Measurements from ENCODE around the gene ARAP1.

The ARAP1 gene

GRCh38 chr11:72652873-72653630, 99.2 kb downstream of the ARAP1 start:
- DNase-seq: no peak

GRCh38 chr11:72652133-72652532, 100.1 kb downstream of the ARAP1 start:
- no peak for DNase-seq

- no peak for DNase-seq
Measured at GRCh38 chr11:72649215-72649976, 102.8 kb downstream of the ARAP1 start.

GRCh38 chr11:72648384-72649136, 103.6 kb downstream of the ARAP1 start:
- no peak for DNase-seq

GRCh38 chr11:72647882-72648281, 104.3 kb downstream of the ARAP1 start:
- no peak for DNase-seq

- no peak for DNase-seq
Measured at GRCh38 chr11:72646472-72646871, 105.7 kb downstream of the ARAP1 start.

- no peak for DNase-seq
Measured at GRCh38 chr11:72646024-72646423, 106.2 kb downstream of the ARAP1 start.

- no peak for DNase-seq
Measured at GRCh38 chr11:72643547-72643946, 108.7 kb downstream of the ARAP1 start.

GRCh38 chr11:72642884-72643522, 109.2 kb downstream of the ARAP1 start:
- DNase-seq: peak; percentile 22

- DNase-seq: no peak
Measured at GRCh38 chr11:72642043-72642883, 109.9 kb downstream of the ARAP1 start.

- DNase-seq: no peak
Measured at GRCh38 chr11:72641522-72642042, 110.6 kb downstream of the ARAP1 start.

GRCh38 chr11:72639502-72640375, 112.5 kb downstream of the ARAP1 start:
- no peak for DNase-seq

GRCh38 chr11:72637926-72638325, 114.3 kb downstream of the ARAP1 start:
- DNase-seq: no peak

- peak; percentile 15 for DNase-seq
Measured at GRCh38 chr11:72637198-72637597, 115.0 kb downstream of the ARAP1 start.

GRCh38 chr11:72636376-72636775, 115.8 kb downstream of the ARAP1 start:
- no peak for DNase-seq

- DNase-seq: no peak
Measured at GRCh38 chr11:72635933-72636332, 116.3 kb downstream of the ARAP1 start.

- no peak for DNase-seq
Measured at GRCh38 chr11:72635309-72635915, 116.8 kb downstream of the ARAP1 start.

Measured in NCI-H2029 (cell line).